ENCODE measurements around the gene DHDH.
"Not testable (repeated sequence)": the region's sequence is repeated elsewhere in the genome, so short reads cannot be mapped to it uniquely, and the experiment has no call there.

Gene DHDH

GRCh38 chr19:48897181-48897580 is 36.3 kb upstream of the DHDH start:
- TF ChIP-seq CTCF (conservative IDR thresholded peaks at IDR 0.05; ENCODE audit: low read depth, low read length) = no peak
- no peak overlapping the region for H3K4me3 ChIP-seq (ENCODE audit: low read depth, low read length)
- DNase-seq (ENCODE audit: low read depth) = no peak

GRCh38 chr19:48899386-48899749 is 34.1 kb upstream of the DHDH start:
- not testable (repeated sequence) for DNase-seq (ENCODE audit: low read depth)
- peak overlapping the region; percentile 98 for H3K4me3 ChIP-seq (ENCODE audit: low read depth, low read length)

- TF ChIP-seq CTCF (conservative IDR thresholded peaks at IDR 0.05; ENCODE audit: low read depth, low read length) = peak; percentile 53
- DNase-seq (ENCODE audit: low read depth) = peak; percentile 99
- peak within 1 kb of the TSS; percentile 98 for H3K4me3 ChIP-seq (ENCODE audit: low read depth, low read length)
Observed at GRCh38 chr19:48899781-48900476, 33.6 kb upstream of the DHDH start, which contains the start of gene NUCB1. NUCB1 (plus strand) TSS chr19:48900312; CDS start chr19:48900797, 485 bp downstream.

- DNase-seq (ENCODE audit: low read depth) = peak; percentile 76
- no peak for TF ChIP-seq CTCF (conservative IDR thresholded peaks at IDR 0.05; ENCODE audit: low read depth, low read length)
- peak overlapping the region; percentile 98 for H3K4me3 ChIP-seq (ENCODE audit: low read depth, low read length)
Observed at GRCh38 chr19:48900477-48901406, 32.8 kb upstream of the DHDH start.

- not testable (repeated sequence) for DNase-seq (ENCODE audit: low read depth); H3K4me3 ChIP-seq (ENCODE audit: low read depth, low read length)
Observed at GRCh38 chr19:48902291-48902690, 31.2 kb upstream of the DHDH start.

- H3K4me3 ChIP-seq (ENCODE audit: low read depth, low read length); DNase-seq (ENCODE audit: low read depth): not testable (repeated sequence)
Observed at GRCh38 chr19:48903788-48904187, 29.7 kb upstream of the DHDH start.

GRCh38 chr19:48905664-48906063 is 27.8 kb upstream of the DHDH start:
- H3K4me3 ChIP-seq (ENCODE audit: low read depth, low read length) = no peak overlapping the region
- TF ChIP-seq CTCF (conservative IDR thresholded peaks at IDR 0.05; ENCODE audit: low read depth, low read length) = no peak
- DNase-seq (ENCODE audit: low read depth) = no peak

GRCh38 chr19:48906324-48906723 is 27.2 kb upstream of the DHDH start:
- TF ChIP-seq CTCF (conservative IDR thresholded peaks at IDR 0.05; ENCODE audit: low read depth, low read length) = no peak
- DNase-seq (ENCODE audit: low read depth) = no peak
- H3K4me3 ChIP-seq (ENCODE audit: low read depth, low read length) = no peak overlapping the region
